ELF-1 (cell line): ENCODE measurements around the gene TAAR6.
"Not testable (repeated sequence)": the region's sequence is repeated elsewhere in the genome, so short reads cannot be mapped to it uniquely, and the experiment has no call there.

Experiments used
- DNase-seq: peaks from one replicate; pipeline ENCODE4 v3.0.0-alpha.2; 2016; ENCODE audit warnings: low read depth, low spot score

TAAR6 gene

GRCh38 chr6:132589454-132589853 lies 19.3 kb downstream of the TAAR6 start, which contains the start of gene TAAR5:
TSS of gene TAAR5 (minus strand) at chr6:132589741. CDS start at chr6:132589686, 55 bp downstream.
- DNase-seq, result no peak

DNA sequence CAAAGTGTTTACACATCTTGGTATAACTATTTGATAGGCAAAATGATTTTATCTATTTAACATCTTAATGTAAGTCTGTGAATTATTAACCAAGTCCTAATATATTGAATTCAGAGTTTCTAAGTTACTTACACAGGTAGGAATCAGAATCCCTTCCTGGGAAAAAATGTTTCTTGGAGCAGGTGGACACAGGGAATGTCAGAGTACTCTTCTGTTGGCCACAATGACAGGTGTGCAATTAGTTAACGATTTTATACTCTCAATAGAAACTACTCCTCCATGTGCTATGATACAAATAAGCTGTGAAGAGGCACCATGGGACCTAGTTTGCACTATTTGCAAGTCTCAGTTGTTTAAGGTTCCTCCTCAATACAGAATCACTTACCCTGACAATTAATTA lies 20.2 kb downstream of the TAAR6 start:
- DNase-seq, result no peak

DNA sequence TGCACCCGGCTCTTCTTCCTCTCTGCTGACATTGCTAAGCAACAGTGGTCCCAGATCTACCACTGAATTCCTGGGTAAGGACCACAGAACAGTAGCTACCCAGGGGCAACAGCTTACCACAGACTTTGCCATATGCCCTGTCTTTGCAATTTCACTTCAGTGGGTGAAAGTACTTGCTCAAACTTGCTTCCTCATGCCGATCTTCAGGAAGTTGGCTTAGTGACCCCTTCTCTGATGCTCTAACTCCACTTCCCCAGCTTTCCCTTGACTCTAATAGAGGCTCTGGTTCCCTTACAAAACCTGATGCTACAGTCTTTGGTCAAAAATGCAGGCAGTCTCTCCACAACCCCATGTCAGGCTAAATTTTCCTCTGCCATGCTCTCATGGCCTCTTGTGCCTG lies 22.7 kb downstream of the TAAR6 start:
- DNase-seq, result no peak

DNA sequence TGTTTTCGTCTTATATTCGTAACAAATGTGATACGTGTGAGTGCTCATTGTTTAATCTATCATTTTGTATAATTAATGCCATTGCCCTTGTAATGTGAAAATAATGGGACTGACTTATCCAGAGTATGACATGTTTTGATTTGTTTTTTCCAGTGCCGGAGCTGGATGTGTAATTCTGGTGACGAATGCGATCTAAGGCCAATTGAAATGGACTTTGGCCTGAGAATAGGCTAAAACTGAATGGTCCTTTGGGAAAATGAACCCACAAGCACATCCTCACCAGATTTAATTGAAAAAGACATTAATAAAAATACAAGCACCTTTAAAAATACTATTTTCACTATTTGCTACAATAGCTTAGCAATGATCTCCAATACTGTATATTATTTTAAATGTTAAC lies 26.1 kb downstream of the TAAR6 start:
- no peak for DNase-seq

GRCh38 chr6:132598473-132598872 lies 28.4 kb downstream of the TAAR6 start:
- peak; percentile 8 for DNase-seq

DNA sequence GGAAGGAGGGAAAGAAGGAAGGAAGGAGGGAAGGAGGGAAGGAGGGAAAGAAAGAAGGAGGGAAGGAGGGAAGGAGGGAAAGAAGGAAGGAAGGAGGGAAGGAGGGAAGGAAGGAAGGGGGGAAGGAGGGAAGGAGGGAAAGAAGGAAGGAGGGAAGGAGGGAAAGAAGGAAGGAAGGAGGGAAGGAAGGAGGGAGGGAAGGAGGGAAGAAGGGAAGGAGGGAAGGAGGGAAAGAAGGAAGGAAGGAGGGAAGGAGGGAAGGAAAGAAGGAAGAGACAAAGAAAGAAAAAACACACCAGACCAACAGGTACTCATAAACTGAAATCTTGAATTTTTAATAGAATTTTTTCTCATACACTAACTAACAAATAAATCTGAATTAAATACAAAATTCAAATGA lies 30.8 kb downstream of the TAAR6 start:
- DNase-seq, result not testable (repeated sequence)

DNA sequence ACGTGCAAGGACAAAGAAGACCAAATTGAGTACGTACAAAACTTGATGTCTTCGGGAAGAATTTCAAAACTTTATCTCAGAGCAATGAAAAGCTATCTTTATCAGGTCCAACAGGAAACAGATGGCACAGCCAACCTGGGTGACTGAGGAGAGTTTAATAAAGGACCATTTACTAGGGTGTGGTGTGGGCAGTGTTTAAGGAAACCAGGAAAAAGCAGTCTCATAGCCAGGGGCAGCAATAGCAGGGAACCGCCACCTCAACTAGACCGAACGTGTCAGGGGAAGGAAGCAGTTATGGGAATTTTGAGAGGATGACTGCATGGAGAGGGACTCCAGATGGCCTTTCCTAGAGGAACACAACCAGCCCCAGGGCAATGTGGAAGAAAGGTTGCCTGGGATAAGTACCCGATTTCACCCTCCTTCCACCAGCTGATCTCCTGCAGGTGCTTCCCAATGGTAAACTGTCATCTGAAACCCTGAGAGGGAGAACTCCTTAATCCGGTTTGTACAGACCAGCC lies 34.6 kb downstream of the TAAR6 start:
- DNase-seq, result no peak

DNA sequence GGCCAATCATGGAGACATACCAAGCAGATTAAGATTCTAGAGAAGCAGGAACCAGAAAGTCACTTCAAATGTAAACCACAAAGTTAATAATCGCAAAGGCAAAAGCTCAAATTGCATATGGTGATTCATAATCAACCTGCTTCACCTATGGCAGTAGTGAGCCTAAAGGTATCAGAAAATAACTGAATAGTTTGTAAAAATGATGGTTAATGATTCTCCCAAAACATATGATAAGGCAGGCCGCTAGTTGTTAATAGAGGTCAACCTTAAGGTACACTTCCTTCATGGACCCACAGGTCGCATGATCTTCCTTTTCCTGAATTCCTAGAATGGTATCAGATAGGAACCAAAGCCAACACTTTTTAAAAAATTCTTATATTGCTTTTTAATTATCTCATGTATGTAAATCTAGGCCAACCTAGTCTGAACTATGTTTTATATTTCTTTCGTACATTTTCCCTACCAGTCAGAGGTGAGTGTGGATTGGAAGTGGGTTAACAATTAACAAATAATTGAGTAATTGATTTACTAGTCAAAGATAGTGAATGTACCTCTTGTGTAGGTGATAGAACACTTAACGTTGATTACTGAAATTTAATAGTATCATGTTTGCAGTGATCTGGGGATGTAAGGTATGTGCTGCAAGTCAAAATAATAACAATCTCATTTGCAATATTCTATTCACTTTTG lies 37.6 kb downstream of the TAAR6 start:
- no peak for DNase-seq

GRCh38 chr6:132611616-132612015 lies 41.5 kb downstream of the TAAR6 start:
- no peak for DNase-seq

DNA sequence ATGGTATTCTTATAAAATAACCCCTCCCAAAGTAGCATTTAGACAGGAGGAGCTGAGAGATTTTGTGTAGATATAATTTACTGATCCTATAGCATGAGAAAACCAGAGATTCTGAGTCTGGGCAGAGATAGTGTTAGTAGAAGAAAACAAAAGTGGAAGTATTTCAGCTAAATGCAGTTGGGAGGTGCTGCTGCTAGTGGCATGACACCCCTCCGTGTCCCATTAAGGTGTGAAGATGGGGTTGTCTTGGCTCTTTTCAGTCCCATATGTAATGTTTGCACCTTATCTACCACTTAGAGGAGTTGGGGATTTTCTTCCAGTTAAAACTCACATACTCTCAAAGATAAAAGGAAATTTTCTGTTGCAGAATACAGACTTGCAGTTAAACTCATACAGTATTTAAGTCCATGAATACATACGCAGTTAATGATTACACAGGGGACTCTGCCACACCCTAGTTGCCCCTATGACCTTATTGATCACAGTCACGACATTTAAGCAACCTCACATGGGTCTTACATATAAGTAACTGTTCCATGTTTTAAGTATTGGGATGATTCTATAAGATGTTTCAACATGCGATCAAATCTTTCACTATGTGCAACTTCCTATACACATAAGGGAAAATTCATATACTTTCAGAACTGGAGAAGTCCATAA lies 42.5 kb downstream of the TAAR6 start:
- no peak for DNase-seq

DNA sequence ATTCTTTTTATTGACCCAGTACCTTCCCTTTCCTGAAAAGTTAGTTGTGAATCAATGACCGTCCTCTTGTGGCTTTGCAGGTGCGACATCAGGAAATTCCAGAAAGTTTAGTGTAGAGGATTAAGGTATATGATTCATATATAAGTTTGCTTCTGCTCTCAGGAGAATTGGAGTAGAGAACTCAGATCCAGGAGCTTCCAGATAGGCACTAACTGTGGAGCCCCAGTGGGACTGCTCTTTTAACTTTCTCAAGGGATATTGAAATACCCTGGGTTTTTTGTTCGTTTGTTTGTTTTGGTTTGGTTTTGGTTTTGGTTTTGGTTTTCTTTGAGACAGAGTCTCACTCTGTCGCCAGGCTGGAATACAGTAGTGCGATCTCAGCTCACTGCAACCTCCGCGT lies 44.4 kb downstream of the TAAR6 start:
- DNase-seq, result no peak

DNA sequence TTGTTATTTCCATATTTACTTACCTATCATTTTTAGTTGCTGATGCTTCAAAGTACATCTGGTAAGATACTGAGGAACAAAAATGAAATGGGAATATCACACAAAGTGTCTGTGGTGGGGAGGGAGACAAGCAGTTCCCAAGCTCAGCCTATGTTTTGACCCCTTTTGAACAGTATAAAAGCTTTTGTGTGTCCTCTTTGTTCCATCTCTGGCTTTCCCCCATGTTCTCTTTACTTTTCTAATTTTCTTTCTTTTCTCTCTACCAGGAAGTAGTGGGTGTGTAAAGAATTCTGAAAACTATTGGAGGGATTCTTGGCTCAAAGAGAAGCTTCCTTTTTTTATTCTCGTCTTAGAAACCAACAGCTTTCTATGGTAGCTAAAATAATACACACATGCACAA lies 46.6 kb downstream of the TAAR6 start:
- no peak for DNase-seq
